Measurements from ENCODE around the gene ADAMTS3. TPM values are rescaled to one million over a fixed set of nuclear protein-coding genes. Genes with fewer than 3 reads are reported as not detected.

The ADAMTS3 gene
- total RNA-seq, 1 experiment from 2014 or later: 4.4 TPM

GRCh38 chr4:72494156-72494555 lies 74.9 kb downstream of the ADAMTS3 start:
- ChIA-PET CTCF (no interaction called here), POLR2A (no interaction called here)
- H3K4me1 Mint-ChIP-seq: peaks cover 5% of the 10 kb centered on the region; the same call in 1 of the 2 replicates
- H3K27me3 Mint-ChIP-seq (ENCODE audit: low read depth): no peaks in the 10 kb centered on the region
- no peak overlapping the region for H3K27ac Mint-ChIP-seq
- peaks cover 3% of the 10 kb centered on the region; the same call in 1 of the 2 replicates for H3K36me3 Mint-ChIP-seq
- H3K4me3 Mint-ChIP-seq: no peak overlapping the region
- TF ChIP-seq SMAD4 (CRISPR knock-in tag; IDR thresholded peaks at IDR 0.05): no peak
- no peak for TF ChIP-seq ZNF219 (CRISPR knock-in tag; IDR thresholded peaks at IDR 0.05; ENCODE audit: borderline replicate concordance)
- no peak for TF ChIP-seq AFF4 (CRISPR knock-in tag; IDR thresholded peaks at IDR 0.05; ENCODE audit: borderline replicate concordance)
- TF ChIP-seq NFATC4 (CRISPR knock-in tag; IDR thresholded peaks at IDR 0.05): no peak
- no peak for TF ChIP-seq ZNF416 (CRISPR knock-in tag; IDR thresholded peaks at IDR 0.05)
- TF ChIP-seq FOXP4 (CRISPR knock-in tag; IDR thresholded peaks at IDR 0.05): no peak
- TF ChIP-seq TP53 (CRISPR knock-in tag; IDR thresholded peaks at IDR 0.05): no peak
- no peak for TF ChIP-seq CREM (CRISPR knock-in tag; IDR thresholded peaks at IDR 0.05)
- TF ChIP-seq NR3C1 (CRISPR knock-in tag; conservative IDR thresholded peaks at IDR 0.05; ENCODE audit: low read depth): no peak
- no peak for TF ChIP-seq SP1 (CRISPR knock-in tag; conservative IDR thresholded peaks at IDR 0.05)
- TF ChIP-seq ZNF396 (CRISPR knock-in tag; IDR thresholded peaks at IDR 0.05; ENCODE audit: borderline replicate concordance): no peak
- no peak for TF ChIP-seq SMAD3 (CRISPR knock-in tag; IDR thresholded peaks at IDR 0.05; ENCODE audit: borderline replicate concordance)
- TF ChIP-seq PRDM15 (CRISPR knock-in tag; IDR thresholded peaks at IDR 0.05): no peak
- no peak for TF ChIP-seq E2F5 (CRISPR knock-in tag; IDR thresholded peaks at IDR 0.05)
- no peak for TF ChIP-seq MXD4 (CRISPR knock-in tag; IDR thresholded peaks at IDR 0.05; ENCODE audit: borderline replicate concordance)
- TF ChIP-seq RORB (CRISPR knock-in tag; IDR thresholded peaks at IDR 0.05): no peak
- no peak for TF ChIP-seq TEAD1 (CRISPR knock-in tag; IDR thresholded peaks at IDR 0.05)
- TF ChIP-seq NFE2L1 (CRISPR knock-in tag; IDR thresholded peaks at IDR 0.05): no peak
- ATAC-seq: no peak
- no peak for DNase-seq (ENCODE audit: low spot score)
- H3K9me3 Mint-ChIP-seq: peaks cover 5% of the 10 kb centered on the region
